K562 (cell line): ENCODE data around the gene BCL2L15. TPM values are rescaled to one million over a fixed set of nuclear protein-coding genes. Genes with fewer than 3 reads are reported as not detected.

Experiments used
- COPS2 ChIP-seq: fragments of 450-650 bp; conservative IDR thresholded peaks from 2 replicates; pipeline ENCODE4 v1.6.1; 2016; ENCODE audit warnings: mild to moderate bottlenecking, moderate library complexity
- CREB5 ChIP-seq: fragments of 250-450 bp; sonication (Bioruptor Pico); IDR thresholded peaks from 2 replicates; pipeline ENCODE4 v1.5.0; 2020; ENCODE audit warnings: mild to moderate bottlenecking
- IRF9 ChIP-seq: fragments of 450-650 bp; IDR thresholded peaks from 2 replicates; pipeline ENCODE4 v1.6.1; 2016; ENCODE audit warnings: missing biosample characterization, missing genetic modification characterization
- MAFK ChIP-seq: IDR thresholded peaks from 2 replicates; pipeline ENCODE4 v1.6.1; 2011; ENCODE audit warnings: low read length, improper control_type of control experiment
- NRF1 ChIP-seq, 2 experiments: fragments of 450-650 bp; IDR thresholded peaks in 1 of 2; conservative IDR thresholded peaks in 1 of 2; 2 replicates each; pipeline ENCODE4 v1.6.1; 2014; ENCODE audit warnings: mild to moderate bottlenecking in 2 of 2
- RCOR1 ChIP-seq, 2 experiments: IDR thresholded peaks; 2 replicates each; pipeline ENCODE4 v1.6.1; 2012; ENCODE audit warnings: low read depth in 2 of 2, low read length in 2 of 2, borderline replicate concordance in 1 of 2, improper control_type of control experiment in 1 of 2
- SMARCC2 ChIP-seq: fragments of 450-650 bp; IDR thresholded peaks from 2 replicates; pipeline ENCODE4 v1.6.1; 2017; ENCODE audit warnings: antibody characterized with exemption, moderate library complexity, mild to moderate bottlenecking, low read depth
- STAT6 ChIP-seq: sonication (generic); formaldehyde crosslinking; IDR thresholded peaks from 2 replicates; pipeline ENCODE4 v1.8.1; 2023; ENCODE audit warnings: mild to moderate bottlenecking, missing genetic modification reagents
- SUPT5H ChIP-seq: fragments of 450-650 bp; IDR thresholded peaks from 2 replicates; pipeline ENCODE4 v1.6.1; 2016
- TFE3 ChIP-seq: fragments of 450-650 bp; formaldehyde crosslinking; IDR thresholded peaks from 2 replicates; pipeline ENCODE4 v1.4.0; 2020; ENCODE audit warnings: mild to moderate bottlenecking, mixed read lengths
- TRIM28 ChIP-seq: fragments of 450-650 bp; IDR thresholded peaks from 2 replicates; pipeline ENCODE4 v1.6.1; 2017
- TSHZ1 ChIP-seq: fragments of 250-450 bp; sonication (Bioruptor Pico); IDR thresholded peaks from 2 replicates; pipeline ENCODE4 v1.4.0; 2020; ENCODE audit warnings: mild to moderate bottlenecking, moderate library complexity
- ZFX ChIP-seq: sonication (generic); formaldehyde crosslinking; IDR thresholded peaks from 2 replicates; pipeline ENCODE4 v1.8.0; 2022; ENCODE audit warnings: mild to moderate bottlenecking, missing genetic modification reagents, moderate library complexity
- ZKSCAN8 ChIP-seq: fragments of 200-800 bp; sonication (Bioruptor generic); IDR thresholded peaks from 2 replicates; pipeline ENCODE4 v1.6.1; 2016; ENCODE audit warnings: missing genetic modification characterization, missing compliant biosample characterization
- ZNF324 ChIP-seq: fragments of 250-450 bp; sonication (Bioruptor Pico); IDR thresholded peaks from 2 replicates; pipeline ENCODE4 v1.4.0; 2020; ENCODE audit warnings: mild to moderate bottlenecking
- ZNF449 ChIP-seq: fragments of 250-450 bp; sonication (Bioruptor Pico); IDR thresholded peaks from 2 replicates; pipeline ENCODE4 v1.8.0; 2022; ENCODE audit warnings: moderate library complexity, mild to moderate bottlenecking, inconsistent platforms
- polyA plus RNA-seq, 8 experiments: library from polyadenylated mRNA; depleted of rRNA in 4 of 8; stranded (reverse) in 5 of 8; unstranded in 3 of 8; fragments of >200 nt; fragmentation: Nextera tagmentation in 2 of 8; fragmentation: Illumina TruSeq in 1 of 8; extraction: Ambion mirVana in 2 of 8; extraction: Trizol in 1 of 8; gene quantifications; 2 replicates each; pipeline versions ENCODE4 v1.2.1 to v1.2.3, GENCODE V29; 2011 to 2014; ENCODE audit warnings: inconsistent platforms in 1 of 8, missing spikeins in 1 of 8
- total RNA-seq, 7 experiments: library from RNA; depleted of rRNA in 6 of 7; stranded (reverse); fragments of >200 nt in 6 of 7; fragmentation: Illumina TruSeq in 2 of 7; extraction: Trizol in 2 of 7; gene quantifications; 2 replicates each; pipeline versions ENCODE4 v1.2.1 to v1.2.3, GENCODE V29; 2011 to 2021; ENCODE audit warnings: low replicate concordance in 1 of 7

BCL2L15 gene
- total and polyA plus RNA-seq, 9 of the 15 experiments (the other 6 are each of a cell fraction or from before 2014, with no cell fraction given), result 0.06 to 0.42 (median 0.28) TPM; not detected in 1

- TF ChIP-seq TFE3, result no peak
- TF ChIP-seq IRF9, result no peak
- no peak for TF ChIP-seq TSHZ1 (CRISPR knock-in tag)
- no peak for TF ChIP-seq SMARCC2
- no peak for TF ChIP-seq STAT6 (CRISPR knock-in tag)
- TF ChIP-seq TRIM28, result no peak
- TF ChIP-seq ZNF324 (CRISPR knock-in tag), result no peak
- no peak for TF ChIP-seq SUPT5H
- TF ChIP-seq RCOR1 (IDR thresholded peaks at IDR 0.05; ENCODE audit: borderline replicate concordance in 1 of 2, low read depth in 2 of 2, low read length in 2 of 2), result no peak
- no peak for TF ChIP-seq COPS2
- TF ChIP-seq ZFX (CRISPR knock-in tag), result peak; percentile 46; the same call in 1 of the 2 replicates
- TF ChIP-seq MAFK, result no peak
- TF ChIP-seq ZKSCAN8 (CRISPR knock-in tag), result no peak
- no peak for TF ChIP-seq NRF1 (conservative IDR thresholded peaks at IDR 0.05 in 1 of 2, IDR thresholded peaks at IDR 0.05 in 1 of 2)
- no peak for TF ChIP-seq CREB5
- no peak for TF ChIP-seq ZNF449 (CRISPR knock-in tag)
These were observed 43.2 kb upstream of the BCL2L15 start (continued) for GRCh38 chr1:113930499-113931161.
